Neural progenitor cell (in vitro differentiated cells): ENCODE data around the gene OR10K1. TPM values are rescaled to one million over a fixed set of nuclear protein-coding genes. Genes with fewer than 3 reads are reported as not detected.

Source experiments
- DNase-seq: peaks from one replicate; pipeline ENCODE4 v3.0.0-alpha.2; 2016; ENCODE audit warnings: low spot score
- H2AFZ ChIP-seq: fragments of 200-600 bp; sonication (generic); replicated peaks from 2 replicates; pipeline ENCODE4 v1.6.1; 2016; ENCODE audit warnings: antibody characterized with exemption
- H3F3A ChIP-seq: fragments of 200-600 bp; sonication (generic); 2 replicates; pipeline ENCODE4 v1.6.1; 2016; ENCODE audit warnings: antibody characterized with exemption, low read depth
- H3K27ac ChIP-seq: fragments of 200-600 bp; sonication (generic); 2 replicates; pipeline ENCODE4 v1.5.1; 2016; ENCODE audit warnings: mild to moderate bottlenecking
- H3K27me3 ChIP-seq: fragments of 200-600 bp; sonication (generic); 2 replicates; pipeline ENCODE4 v1.6.1; 2016; ENCODE audit warnings: mild to moderate bottlenecking, moderate library complexity
- H3K36me3 ChIP-seq: fragments of 200-600 bp; sonication (generic); 2 replicates; pipeline ENCODE4 v1.5.1; 2016
- H3K4me1 ChIP-seq: fragments of 200-600 bp; sonication (generic); 2 replicates; pipeline ENCODE4 v1.6.1; 2016; ENCODE audit warnings: mixed run types
- H3K4me2 ChIP-seq: fragments of 200-600 bp; sonication (generic); 2 replicates; pipeline ENCODE4 v1.6.1; 2016
- H3K4me3 ChIP-seq: fragments of 200-600 bp; sonication (generic); 2 replicates; pipeline ENCODE4 v1.5.1; 2016
- H3K79me2 ChIP-seq: fragments of 200-600 bp; sonication (generic); 2 replicates; pipeline ENCODE4 v1.6.1; 2016; ENCODE audit warnings: low read depth
- H3K9ac ChIP-seq: fragments of 200-600 bp; sonication (generic); 2 replicates; pipeline ENCODE4 v1.6.1; 2016
- H3K9me3 ChIP-seq: fragments of 200-600 bp; sonication (generic); 2 replicates; pipeline ENCODE4 v1.5.1; 2016; ENCODE audit warnings: low read depth
- H4K20me1 ChIP-seq: fragments of 200-600 bp; sonication (generic); 2 replicates; pipeline ENCODE4 v1.6.1; 2016; ENCODE audit warnings: low read depth
- H3K27ac Mint-ChIP-seq: 3 replicates; pipeline ENCODE4 v1.8.0; 2021; ENCODE audit warnings: mixed read lengths
- H3K27me3 Mint-ChIP-seq: 2 replicates; pipeline ENCODE4 v1.8.0; 2022; ENCODE audit warnings: low read depth, mild to moderate bottlenecking, inconsistent platforms, moderate library complexity, mixed read lengths; ENCODE audit not compliant: insufficient read depth
- H3K36me3 Mint-ChIP-seq: 3 replicates; pipeline ENCODE4 v1.8.0; 2021; ENCODE audit warnings: mixed read lengths
- H3K4me1 Mint-ChIP-seq: 3 replicates; pipeline ENCODE4 v1.8.0; 2021; ENCODE audit warnings: mixed read lengths
- H3K4me3 Mint-ChIP-seq: 3 replicates; pipeline ENCODE4 v1.8.0; 2021; ENCODE audit warnings: mild to moderate bottlenecking, moderate library complexity, mixed read lengths
- H3K9me3 Mint-ChIP-seq: 3 replicates; pipeline ENCODE4 v1.8.0; 2020; ENCODE audit warnings: mixed read lengths
- EZH2 ChIP-seq: fragments of 200-600 bp; sonication (generic); IDR thresholded peaks from 2 replicates; pipeline ENCODE4 v1.6.1; 2017; ENCODE audit warnings: antibody characterized with exemption, mild to moderate bottlenecking, moderate library complexity
- EZH2phosphoT487 ChIP-seq: fragments of 200-600 bp; sonication (generic); IDR thresholded peaks from 2 replicates; pipeline ENCODE4 v1.6.1; 2017; ENCODE audit warnings: antibody characterized with exemption
- total RNA-seq: library from RNA; depleted of rRNA; stranded (reverse); fragments of >200 nt; gene quantifications from 2 replicates; pipeline ENCODE4 v1.2.3, GENCODE V29; 2015; ENCODE audit warnings: low replicate concordance
- TF ChIP-seq, protein P1 (sequence below): fragments of 200-600 bp; sonication (generic); IDR thresholded peaks from 2 replicates; pipeline ENCODE4 v1.5.1; 2017; ENCODE audit warnings: antibody characterized with exemption, mild to moderate bottlenecking

OR10K1 gene
- total RNA-seq, 1 donor from 2014 or later, result not detected

DNA sequence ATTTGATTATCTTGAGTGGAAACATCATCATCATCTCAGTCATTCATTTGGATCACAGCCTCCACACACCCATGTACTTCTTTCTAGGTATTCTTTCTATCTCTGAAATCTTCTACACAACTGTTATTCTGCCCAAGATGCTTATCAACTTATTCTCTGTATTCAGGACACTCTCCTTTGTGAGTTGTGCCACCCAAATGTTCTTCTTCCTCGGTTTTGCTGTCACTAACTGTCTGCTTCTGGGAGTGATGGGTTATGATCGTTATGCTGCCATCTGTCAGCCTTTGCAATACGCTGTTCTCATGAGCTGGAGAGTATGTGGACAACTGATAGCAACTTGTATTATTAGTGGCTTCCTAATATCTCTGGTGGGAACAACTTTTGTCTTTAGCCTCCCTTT, 29.7 kb downstream of the OR10K1 start:
- no peaks in the 10 kb centered on the region for H3K36me3 ChIP-seq
- H3K4me1 ChIP-seq, result peaks cover 5% of the 10 kb centered on the region
- no peaks in the 10 kb centered on the region for H3K4me1 Mint-ChIP-seq
- H3F3A ChIP-seq, result no peaks in the 10 kb centered on the region
- DNase-seq, result no peak
- H3K27me3 ChIP-seq, result no peaks in the 10 kb centered on the region
- no peak overlapping the region for H3K27ac Mint-ChIP-seq
- H3K27ac ChIP-seq, result no peak overlapping the region
- H3K9me3 ChIP-seq, result no peaks in the 10 kb centered on the region
- H3K9ac ChIP-seq, result no peak overlapping the region
- no peak overlapping the region for H3K4me3 Mint-ChIP-seq
- no peak overlapping the region for H2AFZ ChIP-seq
- no peaks in the 10 kb centered on the region for H3K79me2 ChIP-seq
- H3K9me3 Mint-ChIP-seq, result no peaks in the 10 kb centered on the region
- H3K4me2 ChIP-seq, result no peak overlapping the region
- TF ChIP-seq EZH2 (no peak), EZH2phosphoT487 (no peak)
- TF ChIP-seq, protein P1, sequence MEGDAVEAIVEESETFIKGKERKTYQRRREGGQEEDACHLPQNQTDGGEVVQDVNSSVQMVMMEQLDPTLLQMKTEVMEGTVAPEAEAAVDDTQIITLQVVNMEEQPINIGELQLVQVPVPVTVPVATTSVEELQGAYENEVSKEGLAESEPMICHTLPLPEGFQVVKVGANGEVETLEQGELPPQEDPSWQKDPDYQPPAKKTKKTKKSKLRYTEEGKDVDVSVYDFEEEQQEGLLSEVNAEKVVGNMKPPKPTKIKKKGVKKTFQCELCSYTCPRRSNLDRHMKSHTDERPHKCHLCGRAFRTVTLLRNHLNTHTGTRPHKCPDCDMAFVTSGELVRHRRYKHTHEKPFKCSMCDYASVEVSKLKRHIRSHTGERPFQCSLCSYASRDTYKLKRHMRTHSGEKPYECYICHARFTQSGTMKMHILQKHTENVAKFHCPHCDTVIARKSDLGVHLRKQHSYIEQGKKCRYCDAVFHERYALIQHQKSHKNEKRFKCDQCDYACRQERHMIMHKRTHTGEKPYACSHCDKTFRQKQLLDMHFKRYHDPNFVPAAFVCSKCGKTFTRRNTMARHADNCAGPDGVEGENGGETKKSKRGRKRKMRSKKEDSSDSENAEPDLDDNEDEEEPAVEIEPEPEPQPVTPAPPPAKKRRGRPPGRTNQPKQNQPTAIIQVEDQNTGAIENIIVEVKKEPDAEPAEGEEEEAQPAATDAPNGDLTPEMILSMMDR, result no peak
- H3K27me3 Mint-ChIP-seq, result no peaks in the 10 kb centered on the region
- H4K20me1 ChIP-seq, result no peaks in the 10 kb centered on the region
- H3K4me3 ChIP-seq, result no peak overlapping the region
- no peaks in the 10 kb centered on the region for H3K36me3 Mint-ChIP-seq

DNA sequence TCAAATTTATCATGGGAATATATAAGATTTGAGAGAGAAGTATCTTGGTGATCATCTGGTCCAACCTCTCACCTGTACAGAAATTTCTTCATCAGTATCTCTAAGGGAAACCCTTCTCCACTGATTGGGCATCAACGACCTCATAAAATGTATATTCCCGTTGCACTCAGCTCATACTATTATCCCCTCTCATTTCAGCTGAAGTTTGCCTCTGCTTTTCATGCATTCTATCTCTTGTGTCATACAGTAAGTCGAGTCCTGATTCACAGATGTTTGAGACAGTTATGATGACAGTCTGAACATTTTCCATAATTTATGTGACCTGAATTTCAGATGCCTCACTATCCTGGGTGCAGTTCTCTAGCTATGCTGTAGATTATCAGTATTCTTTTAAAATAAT, 31.4 kb downstream of the OR10K1 start:
- Mint-ChIP-seq H3K4me3 (no peak overlapping the region), H3K27me3 (no peaks in the 10 kb centered on the region)
- no peaks in the 10 kb centered on the region for H3F3A ChIP-seq

DNA sequence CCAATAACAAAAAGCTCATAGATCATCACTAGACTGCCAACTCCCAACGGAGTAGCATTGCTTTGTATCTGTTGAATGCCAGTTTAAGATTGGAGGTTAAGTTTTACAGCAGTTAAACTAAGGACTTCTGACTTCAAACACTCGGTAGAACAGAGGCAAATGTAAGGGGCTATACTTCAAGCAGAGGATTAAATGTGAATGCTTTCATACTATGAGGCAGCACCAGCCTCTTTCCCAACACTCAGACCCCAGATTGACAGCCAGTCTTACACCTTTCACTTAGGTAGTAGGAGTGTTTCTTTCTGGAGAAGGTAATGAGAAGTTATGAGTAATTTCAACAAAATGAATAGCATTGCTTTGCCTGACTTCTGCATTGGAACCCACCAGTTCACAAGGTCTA, 33.2 kb downstream of the OR10K1 start:
- H3K9me3 ChIP-seq, result no peaks in the 10 kb centered on the region
- Mint-ChIP-seq H3K4me1 (no peaks in the 10 kb centered on the region), H3K27me3 (no peaks in the 10 kb centered on the region), H3K36me3 (no peaks in the 10 kb centered on the region), H3K4me3 (no peak overlapping the region), H3K9me3 (no peaks in the 10 kb centered on the region), H3K27ac (no peak overlapping the region)
- no peaks in the 10 kb centered on the region for H3K36me3 ChIP-seq
- no peaks in the 10 kb centered on the region for H3K27me3 ChIP-seq
- no peak overlapping the region for H3K4me3 ChIP-seq
- H3K4me1 ChIP-seq, result no peaks in the 10 kb centered on the region
- TF ChIP-seq EZH2phosphoT487 (no peak), EZH2 (no peak)
- TF ChIP-seq, protein P1, result no peak
- H3K79me2 ChIP-seq, result no peaks in the 10 kb centered on the region
- H3K27ac ChIP-seq, result no peak overlapping the region
- H3K4me2 ChIP-seq, result no peak overlapping the region
- H3F3A ChIP-seq, result no peaks in the 10 kb centered on the region
- DNase-seq, result no peak
- H2AFZ ChIP-seq, result peak overlapping the region; percentile 36
- no peak overlapping the region for H3K9ac ChIP-seq
- no peaks in the 10 kb centered on the region for H4K20me1 ChIP-seq

More for the DNA sequence above, 31.4 kb downstream of the OR10K1 start:
- no peaks in the 10 kb centered on the region for H3K27me3 ChIP-seq
- H4K20me1 ChIP-seq, result no peaks in the 10 kb centered on the region
- no peaks in the 10 kb centered on the region for H3K4me1 ChIP-seq
- no peak overlapping the region for H3K27ac ChIP-seq
- TF ChIP-seq EZH2, result no peak
- no peak for TF ChIP-seq EZH2phosphoT487
- TF ChIP-seq, protein P1, result no peak
- no peak overlapping the region for H2AFZ ChIP-seq
- Mint-ChIP-seq H3K9me3 (no peaks in the 10 kb centered on the region), H3K36me3 (no peaks in the 10 kb centered on the region), H3K27ac (no peak overlapping the region), H3K4me1 (no peaks in the 10 kb centered on the region)
- H3K79me2 ChIP-seq, result no peaks in the 10 kb centered on the region
- no peak overlapping the region for H3K4me3 ChIP-seq
- H3K36me3 ChIP-seq, result no peaks in the 10 kb centered on the region
- H3K9me3 ChIP-seq, result no peaks in the 10 kb centered on the region
- DNase-seq, result no peak
- H3K9ac ChIP-seq, result no peak overlapping the region
- no peak overlapping the region for H3K4me2 ChIP-seq
